SK-N-SH (cell line): ENCODE results near the gene RABEP2.

Experiments used
- CTCF ChIP-seq: fragments of 200-600 bp; sonication (generic); IDR thresholded peaks from 2 replicates; pipeline ENCODE4 v1.6.1; 2017; ENCODE audit warnings: antibody characterized with exemption, mild to moderate bottlenecking, moderate library complexity
- EP300 ChIP-seq, 2 experiments: IDR thresholded peaks; 2 replicates each; pipeline versions ENCODE4 v1.4.0 to v1.6.1; 2012; ENCODE audit warnings: borderline replicate concordance in 1 of 2, low read depth in 1 of 2, low read length in 1 of 2
- FOXM1 ChIP-seq: IDR thresholded peaks from 2 replicates; pipeline ENCODE4 v1.4.0; 2012; ENCODE audit warnings: low read depth, mild to moderate bottlenecking
- POLR2AphosphoS5 ChIP-seq: IDR thresholded peaks from 2 replicates; pipeline ENCODE4 v1.6.1; 2012; ENCODE audit warnings: low read depth, low read length
- REST ChIP-seq: IDR thresholded peaks from 2 replicates; pipeline ENCODE4 v1.6.1; 2012; ENCODE audit warnings: mild to moderate bottlenecking, low read depth, low read length, moderate library complexity
- SIN3A ChIP-seq: IDR thresholded peaks from 2 replicates; pipeline ENCODE4 v1.6.1; 2012; ENCODE audit warnings: low read depth, mild to moderate bottlenecking, low read length, moderate library complexity, borderline replicate concordance
- TEAD4 ChIP-seq: IDR thresholded peaks from 2 replicates; pipeline ENCODE4 v1.4.0; 2012; ENCODE audit warnings: mild to moderate bottlenecking, borderline replicate concordance; ENCODE audit not compliant: insufficient read depth

- TF ChIP-seq CTCF (no peak), TEAD4 (no peak), SIN3A (no peak), REST (no peak), FOXM1 (no peak), POLR2AphosphoS5 (no peak), EP300 (IDR thresholded peaks at IDR 0.05; ENCODE audit: borderline replicate concordance in 1 of 2, low read depth in 1 of 2, low read length in 1 of 2) (no peak)
Observed at GRCh38 chr16:28900601-28901000, 24.4 kb downstream of the RABEP2 start.
